Measurements from ENCODE around the gene RPL27. TPM values are rescaled to one million over a fixed set of nuclear protein-coding genes. Genes with fewer than 3 reads are reported as not detected.

RPL27 gene
- total and polyA plus RNA-seq, 2 of the 13 experiments (the other 11 are each of a cell fraction or from before 2014, with no cell fraction given) = 1,585 to 5,840 TPM

DNA sequence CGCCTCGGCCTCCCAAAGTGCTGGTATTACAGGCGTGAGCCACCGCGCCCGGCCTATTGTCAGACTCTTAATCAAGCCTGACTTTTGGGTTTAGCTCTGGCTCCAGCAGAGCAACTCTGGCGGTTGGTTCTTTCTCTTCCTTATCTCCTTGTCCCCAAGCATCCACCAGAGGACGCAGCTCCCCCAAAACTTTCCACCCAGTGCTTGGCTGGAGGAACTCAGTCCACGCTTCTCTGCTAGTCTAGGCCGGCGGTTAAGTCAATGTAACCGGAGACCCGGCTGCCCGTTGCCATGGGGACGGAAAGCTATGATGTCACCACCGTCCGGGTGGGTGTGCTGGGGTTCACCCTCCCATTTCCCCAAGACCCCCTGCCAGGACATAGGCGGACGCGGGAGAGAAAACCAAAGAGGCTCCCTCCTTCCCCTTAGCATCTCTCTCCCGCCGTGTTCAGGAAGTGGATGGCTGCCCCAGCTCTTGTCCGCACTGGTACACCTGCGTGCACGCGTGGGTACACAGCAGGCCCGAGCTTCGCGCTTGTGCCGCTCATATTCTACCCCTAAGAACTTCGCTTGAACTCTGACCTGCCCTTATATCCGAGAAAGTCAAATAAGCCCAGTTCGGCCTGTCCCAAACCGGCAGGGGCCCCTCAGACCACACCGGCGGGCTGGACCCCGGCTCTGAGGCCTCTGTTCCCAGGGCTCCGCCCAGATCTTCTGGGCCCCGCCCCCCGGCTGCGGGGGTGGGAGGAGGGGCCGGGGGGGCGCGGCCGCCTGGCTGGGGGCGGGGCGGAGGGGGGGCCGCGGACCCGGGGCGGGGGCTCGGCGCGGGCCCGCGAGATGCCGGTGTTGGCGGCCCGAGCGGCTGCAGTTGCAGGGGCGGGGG is 26.4 kb downstream of the RPL27 start, which contains the start of gene RND2 (continued):
- TF ChIP-seq LCORL (IDR thresholded peaks at IDR 0.05) (no peak), LCORL (CRISPR knock-in tag; IDR thresholded peaks at IDR 0.05) (peak; percentile 84), KAT7 (CRISPR knock-in tag; IDR thresholded peaks at IDR 0.05; ENCODE audit: borderline replicate concordance) (0 out of 2 replicates have a peak, but pooled peaks have one; percentile 40), HNF4G (IDR thresholded peaks at IDR 0.05; ENCODE audit: borderline replicate concordance, low read depth, low read length) (peak; percentile 37; the same call in 1 of the 2 replicates), HNF4G (CRISPR knock-in tag; IDR thresholded peaks at IDR 0.05; ENCODE audit: borderline replicate concordance, low read depth) (0 out of 2 replicates have a peak, but pooled peaks have one; percentile 36), ZNF343 (CRISPR knock-in tag; IDR thresholded peaks at IDR 0.05) (0 out of 2 replicates have a peak, but pooled peaks have one; percentile 73), SYNCRIP (IDR thresholded peaks at IDR 0.05; ENCODE audit: insufficient read depth, low read depth, low read length) (no peak), FIP1L1 (IDR thresholded peaks at IDR 0.05; ENCODE audit: borderline replicate concordance, insufficient read depth, low read depth, low read length) (peak; percentile 73; the same call in 1 of the 2 replicates), PHF5A (CRISPR knock-in tag; IDR thresholded peaks at IDR 0.05; ENCODE audit: low read depth, unreplicated experiment) (peak; percentile 45), ZNF441 (CRISPR knock-in tag; IDR thresholded peaks at IDR 0.05; ENCODE audit: borderline replicate concordance) (peak; percentile 47; the same call in 1 of the 2 replicates), U2AF1 (optimal IDR thresholded peaks at IDR 0.05; ENCODE audit: low read depth, low read length) (no peak), U2AF2 (IDR thresholded peaks at IDR 0.05; ENCODE audit: low read depth, low read length) (peak; percentile 95), MEF2D (CRISPR knock-in tag; IDR thresholded peaks at IDR 0.05) (0 out of 2 replicates have a peak, but pooled peaks have one; percentile 41), ZBTB7B (CRISPR knock-in tag; IDR thresholded peaks at IDR 0.05) (peak; percentile 80; the same call in 1 of the 2 replicates), SIN3B (IDR thresholded peaks at IDR 0.05; ENCODE audit: low read length) (0 out of 2 replicates have a peak, but pooled peaks have one; percentile 55), ZFX (CRISPR knock-in tag; IDR thresholded peaks at IDR 0.05; ENCODE audit: low read depth) (peak; percentile 83)
- TF ChIP-seq, protein P1, sequence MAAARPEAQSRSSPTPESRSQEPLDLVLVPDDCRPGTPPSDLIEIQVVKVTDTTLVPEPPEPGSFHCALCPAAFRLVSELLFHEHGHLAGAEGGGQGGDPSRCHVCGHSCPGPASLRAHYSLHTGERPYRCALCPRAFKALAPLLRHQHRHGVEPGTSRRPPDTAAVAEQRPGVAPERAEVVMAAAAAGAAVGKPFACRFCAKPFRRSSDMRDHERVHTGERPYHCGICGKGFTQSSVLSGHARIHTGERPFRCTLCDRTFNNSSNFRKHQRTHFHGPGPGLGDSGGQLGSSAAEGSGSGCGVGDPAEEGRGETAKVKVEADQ (CRISPR knock-in tag; IDR thresholded peaks at IDR 0.05; ENCODE audit: borderline replicate concordance) = no peak
- TF ChIP-seq, protein P2, sequence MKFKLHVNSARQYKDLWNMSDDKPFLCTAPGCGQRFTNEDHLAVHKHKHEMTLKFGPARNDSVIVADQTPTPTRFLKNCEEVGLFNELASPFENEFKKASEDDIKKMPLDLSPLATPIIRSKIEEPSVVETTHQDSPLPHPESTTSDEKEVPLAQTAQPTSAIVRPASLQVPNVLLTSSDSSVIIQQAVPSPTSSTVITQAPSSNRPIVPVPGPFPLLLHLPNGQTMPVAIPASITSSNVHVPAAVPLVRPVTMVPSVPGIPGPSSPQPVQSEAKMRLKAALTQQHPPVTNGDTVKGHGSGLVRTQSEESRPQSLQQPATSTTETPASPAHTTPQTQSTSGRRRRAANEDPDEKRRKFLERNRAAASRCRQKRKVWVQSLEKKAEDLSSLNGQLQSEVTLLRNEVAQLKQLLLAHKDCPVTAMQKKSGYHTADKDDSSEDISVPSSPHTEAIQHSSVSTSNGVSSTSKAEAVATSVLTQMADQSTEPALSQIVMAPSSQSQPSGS (CRISPR knock-in tag; IDR thresholded peaks at IDR 0.05) = peak; percentile 97
- TF ChIP-seq, protein P3, sequence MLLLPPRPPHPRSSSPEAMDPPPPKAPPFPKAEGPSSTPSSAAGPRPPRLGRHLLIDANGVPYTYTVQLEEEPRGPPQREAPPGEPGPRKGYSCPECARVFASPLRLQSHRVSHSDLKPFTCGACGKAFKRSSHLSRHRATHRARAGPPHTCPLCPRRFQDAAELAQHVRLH (CRISPR knock-in tag; IDR thresholded peaks at IDR 0.05; ENCODE audit: borderline replicate concordance, low read depth) = peak; percentile 91
- TF ChIP-seq, protein P4, sequence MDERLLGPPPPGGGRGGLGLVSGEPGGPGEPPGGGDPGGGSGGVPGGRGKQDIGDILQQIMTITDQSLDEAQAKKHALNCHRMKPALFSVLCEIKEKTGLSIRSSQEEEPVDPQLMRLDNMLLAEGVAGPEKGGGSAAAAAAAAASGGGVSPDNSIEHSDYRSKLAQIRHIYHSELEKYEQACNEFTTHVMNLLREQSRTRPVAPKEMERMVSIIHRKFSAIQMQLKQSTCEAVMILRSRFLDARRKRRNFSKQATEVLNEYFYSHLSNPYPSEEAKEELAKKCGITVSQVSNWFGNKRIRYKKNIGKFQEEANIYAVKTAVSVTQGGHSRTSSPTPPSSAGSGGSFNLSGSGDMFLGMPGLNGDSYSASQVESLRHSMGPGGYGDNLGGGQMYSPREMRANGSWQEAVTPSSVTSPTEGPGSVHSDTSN (CRISPR knock-in tag; IDR thresholded peaks at IDR 0.05) = no peak
- TF ChIP-seq, protein P5, sequence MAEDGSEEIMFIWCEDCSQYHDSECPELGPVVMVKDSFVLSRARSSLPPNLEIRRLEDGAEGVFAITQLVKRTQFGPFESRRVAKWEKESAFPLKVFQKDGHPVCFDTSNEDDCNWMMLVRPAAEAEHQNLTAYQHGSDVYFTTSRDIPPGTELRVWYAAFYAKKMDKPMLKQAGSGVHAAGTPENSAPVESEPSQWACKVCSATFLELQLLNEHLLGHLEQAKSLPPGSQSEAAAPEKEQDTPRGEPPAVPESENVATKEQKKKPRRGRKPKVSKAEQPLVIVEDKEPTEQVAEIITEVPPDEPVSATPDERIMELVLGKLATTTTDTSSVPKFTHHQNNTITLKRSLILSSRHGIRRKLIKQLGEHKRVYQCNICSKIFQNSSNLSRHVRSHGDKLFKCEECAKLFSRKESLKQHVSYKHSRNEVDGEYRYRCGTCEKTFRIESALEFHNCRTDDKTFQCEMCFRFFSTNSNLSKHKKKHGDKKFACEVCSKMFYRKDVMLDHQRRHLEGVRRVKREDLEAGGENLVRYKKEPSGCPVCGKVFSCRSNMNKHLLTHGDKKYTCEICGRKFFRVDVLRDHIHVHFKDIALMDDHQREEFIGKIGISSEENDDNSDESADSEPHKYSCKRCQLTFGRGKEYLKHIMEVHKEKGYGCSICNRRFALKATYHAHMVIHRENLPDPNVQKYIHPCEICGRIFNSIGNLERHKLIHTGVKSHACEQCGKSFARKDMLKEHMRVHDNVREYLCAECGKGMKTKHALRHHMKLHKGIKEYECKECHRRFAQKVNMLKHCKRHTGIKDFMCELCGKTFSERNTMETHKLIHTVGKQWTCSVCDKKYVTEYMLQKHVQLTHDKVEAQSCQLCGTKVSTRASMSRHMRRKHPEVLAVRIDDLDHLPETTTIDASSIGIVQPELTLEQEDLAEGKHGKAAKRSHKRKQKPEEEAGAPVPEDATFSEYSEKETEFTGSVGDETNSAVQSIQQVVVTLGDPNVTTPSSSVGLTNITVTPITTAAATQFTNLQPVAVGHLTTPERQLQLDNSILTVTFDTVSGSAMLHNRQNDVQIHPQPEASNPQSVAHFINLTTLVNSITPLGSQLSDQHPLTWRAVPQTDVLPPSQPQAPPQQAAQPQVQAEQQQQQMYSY (CRISPR knock-in tag; IDR thresholded peaks at IDR 0.05) = 0 out of 2 replicates have a peak, but pooled peaks have one; percentile 47

Measured in HepG2 (cell line).